ENCODE data around the gene SPEF1. TPM values are rescaled to one million over a fixed set of nuclear protein-coding genes. Genes with fewer than 3 reads are reported as not detected.

The SPEF1 gene
- total and polyA plus RNA-seq, 2 experiments from 2014 or later: 0.63 TPM; not detected in 1

- H3K9me3 ChIP-seq (ENCODE audit: low read depth): no peaks in the 10 kb centered on the region
- DNase-seq (ENCODE audit: low spot score): no peak
- H3K4me3 ChIP-seq: peak overlapping the region; percentile 30
- TF ChIP-seq EZH2phosphoT487 (IDR thresholded peaks at IDR 0.05; ENCODE audit: low read depth, severe bottlenecking, unreplicated experiment): no peak
- no peak for TF ChIP-seq EZH2 (IDR thresholded peaks at IDR 0.05; ENCODE audit: borderline replicate concordance)
- TF ChIP-seq CTCF (IDR thresholded peaks at IDR 0.05; ENCODE audit: poor library complexity): no peak
- H4K20me1 ChIP-seq (ENCODE audit: insufficient read depth, poor library complexity, severe bottlenecking): peaks cover 18% of the 10 kb centered on the region
- WGBS (ENCODE audit: low lambda C conversion rate, missing lambda C conversion rate): 67% methylated on average over 69 of the region's 79 CpGs
- peak overlapping the region; percentile 70 for H3K27ac ChIP-seq
- H3K4me1 ChIP-seq (ENCODE audit: insufficient read depth): peaks cover 34% of the 10 kb centered on the region
- no peak overlapping the region for H2AFZ ChIP-seq
- H3K27me3 ChIP-seq: no peaks in the 10 kb centered on the region
- peak overlapping the region; percentile 97 for H3K4me2 ChIP-seq
- no peaks in the 10 kb centered on the region for H3K9me2 ChIP-seq (replicated peaks; ENCODE audit: insufficient read depth)
- peaks cover 32% of the 10 kb centered on the region for H3K79me2 ChIP-seq
- no peaks in the 10 kb centered on the region for H3K36me3 ChIP-seq (replicated peaks; ENCODE audit: insufficient read depth, low read depth)
Observed at GRCh38 chr20:3785240-3786125, 4.2 kb upstream of the SPEF1 start.

GRCh38 chr20:3784863-3785239, 3.6 kb upstream of the SPEF1 start:
- no peaks in the 10 kb centered on the region for H3K36me3 ChIP-seq (replicated peaks; ENCODE audit: insufficient read depth, low read depth)

GRCh38 chr20:3784216-3784853, 3.1 kb upstream of the SPEF1 start:
- peaks cover 32% of the 10 kb centered on the region for H3K79me2 ChIP-seq
- no peak for TF ChIP-seq CTCF (IDR thresholded peaks at IDR 0.05; ENCODE audit: poor library complexity)
- no peak for TF ChIP-seq EZH2 (IDR thresholded peaks at IDR 0.05; ENCODE audit: borderline replicate concordance)
- no peak for TF ChIP-seq EZH2phosphoT487 (IDR thresholded peaks at IDR 0.05; ENCODE audit: low read depth, severe bottlenecking, unreplicated experiment)
- 98% methylated on average over 17 of the region's 17 CpGs for WGBS (ENCODE audit: low lambda C conversion rate, missing lambda C conversion rate)
- peaks cover under 1% of the 10 kb centered on the region for H3K27me3 ChIP-seq
- no peak overlapping the region for H3K4me3 ChIP-seq
- peaks cover 34% of the 10 kb centered on the region for H3K4me1 ChIP-seq (ENCODE audit: insufficient read depth)
- H2AFZ ChIP-seq: no peak overlapping the region
- H3K27ac ChIP-seq: no peak overlapping the region
- H3K4me2 ChIP-seq: peak overlapping the region; percentile 97
- no peaks in the 10 kb centered on the region for H3K9me3 ChIP-seq (ENCODE audit: low read depth)
- DNase-seq (ENCODE audit: low spot score): no peak
- H3K36me3 ChIP-seq (replicated peaks; ENCODE audit: insufficient read depth, low read depth): no peaks in the 10 kb centered on the region
- H4K20me1 ChIP-seq (ENCODE audit: insufficient read depth, poor library complexity, severe bottlenecking): peaks cover 18% of the 10 kb centered on the region
- H3K9me2 ChIP-seq (replicated peaks; ENCODE audit: insufficient read depth): no peaks in the 10 kb centered on the region

More at GRCh38 chr20:3784863-3785239, 3.6 kb upstream of the SPEF1 start:
- TF ChIP-seq CTCF (IDR thresholded peaks at IDR 0.05; ENCODE audit: poor library complexity): no peak
- TF ChIP-seq EZH2 (IDR thresholded peaks at IDR 0.05; ENCODE audit: borderline replicate concordance): no peak
- TF ChIP-seq EZH2phosphoT487 (IDR thresholded peaks at IDR 0.05; ENCODE audit: low read depth, severe bottlenecking, unreplicated experiment): no peak
- Histone ChIP-seq H3K79me2 (peaks cover 32% of the 10 kb centered on the region), H3K27ac (no peak overlapping the region), H3K4me3 (no peak overlapping the region), H3K4me1 (ENCODE audit: insufficient read depth) (peaks cover 34% of the 10 kb centered on the region), H3K4me2 (peak overlapping the region; percentile 97), H3K9me3 (ENCODE audit: low read depth) (no peaks in the 10 kb centered on the region), H2AFZ (no peak overlapping the region), H4K20me1 (ENCODE audit: insufficient read depth, poor library complexity, severe bottlenecking) (peaks cover 18% of the 10 kb centered on the region), H3K27me3 (no peaks in the 10 kb centered on the region), H3K9me2 (replicated peaks; ENCODE audit: insufficient read depth) (no peaks in the 10 kb centered on the region)
- DNase-seq (ENCODE audit: low spot score): no peak
- 97% methylated on average over 3 of the region's 6 CpGs for WGBS (ENCODE audit: low lambda C conversion rate, missing lambda C conversion rate)
